ENCODE data around the gene LDOC1. TPM values are rescaled to one million over a fixed set of nuclear protein-coding genes. Genes with fewer than 3 reads are reported as not detected.
"Not testable (repeated sequence)": the region's sequence is repeated elsewhere in the genome, so short reads cannot be mapped to it uniquely, and the experiment has no call there.

The LDOC1 gene
- polyA plus RNA-seq, 1 donor from 2014 or later = 7.2 TPM

DNA sequence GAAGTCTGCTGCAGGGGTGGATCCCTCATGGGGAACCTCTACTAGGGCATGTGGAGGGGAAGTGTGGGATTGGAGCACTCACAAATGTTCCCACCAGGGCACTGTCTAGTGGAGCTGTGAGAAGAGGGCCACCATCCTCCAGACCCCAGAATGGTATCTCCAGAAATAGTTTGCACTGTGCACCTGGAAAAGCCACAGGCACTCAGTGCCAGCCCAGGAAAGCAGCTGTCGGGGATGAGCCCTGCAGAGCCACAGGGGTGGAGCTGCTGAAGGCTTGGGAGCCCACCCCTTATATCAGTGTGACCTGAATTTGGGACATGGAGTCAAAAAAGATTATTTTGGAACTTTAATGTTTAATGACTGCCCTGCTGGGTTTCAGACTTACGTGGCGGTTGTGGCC lies 25.0 kb upstream of the LDOC1 start:
- Histone ChIP-seq H3K27me3 (ENCODE audit: insufficient read depth, low read depth, low read length) (no peaks in the 10 kb centered on the region), H3K27ac (ENCODE audit: low read length) (no peak overlapping the region), H3K36me3 (ENCODE audit: insufficient read depth, low read length) (no peaks in the 10 kb centered on the region), H3K4me3 (ENCODE audit: low read length) (no peak overlapping the region), H3K4me2 (ENCODE audit: low read length) (no peak overlapping the region), H3K9ac (ENCODE audit: low read length) (no peak overlapping the region), H3K9me3 (ENCODE audit: low read length) (no peaks in the 10 kb centered on the region), H3F3A (ENCODE audit: insufficient read depth, low read length, poor library complexity, severe bottlenecking) (no peaks in the 10 kb centered on the region), H4K20me1 (ENCODE audit: insufficient read depth) (no peaks in the 10 kb centered on the region), H2AFZ (ENCODE audit: low read depth, low read length) (no peak overlapping the region), H3K79me2 (replicated peaks; ENCODE audit: insufficient read depth, low read length) (no peaks in the 10 kb centered on the region), H3K9me2 (ENCODE audit: insufficient read depth, low read length) (no peaks in the 10 kb centered on the region)
- TF ChIP-seq EP300 (conservative IDR thresholded peaks at IDR 0.05; ENCODE audit: poor library complexity, severe bottlenecking) (no peak), MXI1 (conservative IDR thresholded peaks at IDR 0.05; ENCODE audit: poor library complexity, severe bottlenecking) (no peak), EZH2 (IDR thresholded peaks at IDR 0.05; ENCODE audit: borderline replicate concordance, insufficient read depth, low read length, poor library complexity, severe bottlenecking) (no peak)

DNA sequence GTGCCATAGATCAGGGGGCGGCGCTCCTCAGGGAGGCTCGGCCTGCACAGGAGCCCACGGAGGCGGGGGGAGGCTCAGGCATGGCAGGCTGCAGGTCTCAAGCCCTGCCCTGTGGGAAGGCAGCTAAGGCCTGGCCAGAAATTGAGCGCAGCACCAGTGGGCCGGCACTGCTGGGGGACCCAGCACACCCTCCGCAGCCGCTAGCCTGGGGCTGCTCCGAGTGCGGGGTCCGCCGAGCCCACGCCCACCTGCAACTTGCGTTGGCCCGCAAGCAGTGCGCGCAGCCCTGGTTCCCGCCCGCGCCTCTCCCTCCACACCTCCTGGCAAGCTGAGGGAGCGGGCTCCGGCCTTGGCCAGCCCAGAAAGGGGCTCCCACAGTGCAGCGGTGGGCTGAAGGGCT lies 11.6 kb upstream of the LDOC1 start:
- H3K9me3 ChIP-seq (ENCODE audit: low read length); H4K20me1 ChIP-seq (ENCODE audit: insufficient read depth); H3K79me2 ChIP-seq (replicated peaks; ENCODE audit: insufficient read depth, low read length); H3K36me3 ChIP-seq (ENCODE audit: insufficient read depth, low read length); H3K4me3 ChIP-seq (ENCODE audit: low read length); H2AFZ ChIP-seq (ENCODE audit: low read depth, low read length); H3K27me3 ChIP-seq (ENCODE audit: insufficient read depth, low read depth, low read length); H3K9me2 ChIP-seq (ENCODE audit: insufficient read depth, low read length); H3K27ac ChIP-seq (ENCODE audit: low read length); H3K4me2 ChIP-seq (ENCODE audit: low read length); H3F3A ChIP-seq (ENCODE audit: insufficient read depth, low read length, poor library complexity, severe bottlenecking); H3K9ac ChIP-seq (ENCODE audit: low read length): not testable (repeated sequence)

DNA sequence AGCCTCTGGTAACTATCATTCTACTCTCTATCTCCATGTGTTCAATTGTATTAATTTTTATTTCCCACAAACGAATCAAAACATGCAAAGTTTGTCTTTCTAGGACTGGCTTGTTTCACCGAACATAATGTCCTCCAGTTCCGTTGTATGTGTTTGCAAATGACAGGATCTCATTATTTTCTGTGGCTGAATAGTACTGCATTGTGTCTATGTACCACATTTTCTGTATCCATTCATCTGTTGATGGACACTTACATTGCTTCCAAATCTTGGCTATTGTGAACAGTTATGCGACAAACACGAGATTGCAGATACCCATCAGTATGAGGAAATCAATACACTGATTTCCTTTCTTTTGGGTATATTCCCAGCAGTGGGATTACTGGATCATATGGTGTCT lies 8.4 kb upstream of the LDOC1 start:
- Histone ChIP-seq H2AFZ (ENCODE audit: low read depth, low read length) (no peak overlapping the region), H3K27me3 (ENCODE audit: insufficient read depth, low read depth, low read length) (no peaks in the 10 kb centered on the region), H3K9me2 (ENCODE audit: insufficient read depth, low read length) (no peaks in the 10 kb centered on the region), H3K9me3 (ENCODE audit: low read length) (no peaks in the 10 kb centered on the region), H3K9ac (ENCODE audit: low read length) (no peak overlapping the region), H3K4me2 (ENCODE audit: low read length) (no peak overlapping the region), H3K27ac (ENCODE audit: low read length) (no peak overlapping the region), H3K36me3 (ENCODE audit: insufficient read depth, low read length) (no peaks in the 10 kb centered on the region), H3K79me2 (replicated peaks; ENCODE audit: insufficient read depth, low read length) (no peaks in the 10 kb centered on the region), H4K20me1 (ENCODE audit: insufficient read depth) (no peaks in the 10 kb centered on the region), H3F3A (ENCODE audit: insufficient read depth, low read length, poor library complexity, severe bottlenecking) (no peaks in the 10 kb centered on the region), H3K4me3 (ENCODE audit: low read length) (no peak overlapping the region)
- TF ChIP-seq POLR2AphosphoS5 (IDR thresholded peaks at IDR 0.05) (no peak), TAF1 (IDR thresholded peaks at IDR 0.05; ENCODE audit: low read depth) (no peak), MXI1 (conservative IDR thresholded peaks at IDR 0.05; ENCODE audit: poor library complexity, severe bottlenecking) (no peak), SMC3 (conservative IDR thresholded peaks at IDR 0.05; ENCODE audit: poor library complexity) (no peak), EZH2 (IDR thresholded peaks at IDR 0.05; ENCODE audit: borderline replicate concordance, insufficient read depth, low read length, poor library complexity, severe bottlenecking) (no peak), RAD21 (conservative IDR thresholded peaks at IDR 0.05) (no peak), EP300 (conservative IDR thresholded peaks at IDR 0.05; ENCODE audit: poor library complexity, severe bottlenecking) (no peak)
- TF ChIP-seq, protein P1, sequence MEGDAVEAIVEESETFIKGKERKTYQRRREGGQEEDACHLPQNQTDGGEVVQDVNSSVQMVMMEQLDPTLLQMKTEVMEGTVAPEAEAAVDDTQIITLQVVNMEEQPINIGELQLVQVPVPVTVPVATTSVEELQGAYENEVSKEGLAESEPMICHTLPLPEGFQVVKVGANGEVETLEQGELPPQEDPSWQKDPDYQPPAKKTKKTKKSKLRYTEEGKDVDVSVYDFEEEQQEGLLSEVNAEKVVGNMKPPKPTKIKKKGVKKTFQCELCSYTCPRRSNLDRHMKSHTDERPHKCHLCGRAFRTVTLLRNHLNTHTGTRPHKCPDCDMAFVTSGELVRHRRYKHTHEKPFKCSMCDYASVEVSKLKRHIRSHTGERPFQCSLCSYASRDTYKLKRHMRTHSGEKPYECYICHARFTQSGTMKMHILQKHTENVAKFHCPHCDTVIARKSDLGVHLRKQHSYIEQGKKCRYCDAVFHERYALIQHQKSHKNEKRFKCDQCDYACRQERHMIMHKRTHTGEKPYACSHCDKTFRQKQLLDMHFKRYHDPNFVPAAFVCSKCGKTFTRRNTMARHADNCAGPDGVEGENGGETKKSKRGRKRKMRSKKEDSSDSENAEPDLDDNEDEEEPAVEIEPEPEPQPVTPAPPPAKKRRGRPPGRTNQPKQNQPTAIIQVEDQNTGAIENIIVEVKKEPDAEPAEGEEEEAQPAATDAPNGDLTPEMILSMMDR (IDR thresholded peaks at IDR 0.05; ENCODE audit: poor library complexity, severe bottlenecking) = no peak
- TF ChIP-seq, protein P2, sequence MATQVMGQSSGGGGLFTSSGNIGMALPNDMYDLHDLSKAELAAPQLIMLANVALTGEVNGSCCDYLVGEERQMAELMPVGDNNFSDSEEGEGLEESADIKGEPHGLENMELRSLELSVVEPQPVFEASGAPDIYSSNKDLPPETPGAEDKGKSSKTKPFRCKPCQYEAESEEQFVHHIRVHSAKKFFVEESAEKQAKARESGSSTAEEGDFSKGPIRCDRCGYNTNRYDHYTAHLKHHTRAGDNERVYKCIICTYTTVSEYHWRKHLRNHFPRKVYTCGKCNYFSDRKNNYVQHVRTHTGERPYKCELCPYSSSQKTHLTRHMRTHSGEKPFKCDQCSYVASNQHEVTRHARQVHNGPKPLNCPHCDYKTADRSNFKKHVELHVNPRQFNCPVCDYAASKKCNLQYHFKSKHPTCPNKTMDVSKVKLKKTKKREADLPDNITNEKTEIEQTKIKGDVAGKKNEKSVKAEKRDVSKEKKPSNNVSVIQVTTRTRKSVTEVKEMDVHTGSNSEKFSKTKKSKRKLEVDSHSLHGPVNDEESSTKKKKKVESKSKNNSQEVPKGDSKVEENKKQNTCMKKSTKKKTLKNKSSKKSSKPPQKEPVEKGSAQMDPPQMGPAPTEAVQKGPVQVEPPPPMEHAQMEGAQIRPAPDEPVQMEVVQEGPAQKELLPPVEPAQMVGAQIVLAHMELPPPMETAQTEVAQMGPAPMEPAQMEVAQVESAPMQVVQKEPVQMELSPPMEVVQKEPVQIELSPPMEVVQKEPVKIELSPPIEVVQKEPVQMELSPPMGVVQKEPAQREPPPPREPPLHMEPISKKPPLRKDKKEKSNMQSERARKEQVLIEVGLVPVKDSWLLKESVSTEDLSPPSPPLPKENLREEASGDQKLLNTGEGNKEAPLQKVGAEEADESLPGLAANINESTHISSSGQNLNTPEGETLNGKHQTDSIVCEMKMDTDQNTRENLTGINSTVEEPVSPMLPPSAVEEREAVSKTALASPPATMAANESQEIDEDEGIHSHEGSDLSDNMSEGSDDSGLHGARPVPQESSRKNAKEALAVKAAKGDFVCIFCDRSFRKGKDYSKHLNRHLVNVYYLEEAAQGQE (IDR thresholded peaks at IDR 0.05; ENCODE audit: borderline replicate concordance) = no peak

Measured in neural cell (in vitro differentiated cells).